GM23248 (cell line): ENCODE results near the gene SUSD3.

Experiments
- EZH2 ChIP-seq: fragments of 200-600 bp; sonication (generic); IDR thresholded peaks from 2 replicates; pipeline ENCODE4 v1.6.1; 2018; ENCODE audit warnings: antibody characterized with exemption, mild to moderate bottlenecking; ENCODE audit not compliant: insufficient read depth, poor library complexity, severe bottlenecking
- EZH2phosphoT487 ChIP-seq: fragments of 200-600 bp; sonication (generic); IDR thresholded peaks from 2 replicates; pipeline ENCODE4 v1.6.1; 2018; ENCODE audit warnings: antibody characterized with exemption, moderate library complexity, mild to moderate bottlenecking, low read depth; ENCODE audit not compliant: insufficient read depth

GRCh38 chr9:93012963-93013855, 45.3 kb upstream of the SUSD3 start:
- TF ChIP-seq EZH2 (no peak), EZH2phosphoT487 (no peak)
